HG03460 (cell line): Measurements from ENCODE around the gene TRMO.

Experiments
- ATAC-seq: cut with Tn5 transposase; IDR thresholded peaks from one replicate; pipeline ENCODE4 v1.9.1; 2021; ENCODE audit not compliant: unreplicated experiment

The TRMO gene

DNA sequence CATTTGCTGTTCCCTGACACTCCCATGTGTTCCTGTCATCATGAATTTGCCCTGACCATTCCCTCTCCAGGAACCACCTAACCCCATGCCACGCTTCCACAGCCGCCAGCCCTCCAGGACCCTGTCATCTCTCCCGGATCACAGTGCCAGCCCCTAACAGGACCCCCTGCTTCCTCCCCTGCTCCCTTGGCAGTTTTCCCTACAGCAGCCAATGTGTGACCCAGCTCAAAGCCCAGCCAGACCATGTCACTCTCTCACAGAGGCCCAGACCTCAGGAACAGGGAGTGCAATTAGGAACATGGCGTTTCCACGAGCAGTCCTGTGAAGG is 61.2 kb downstream of the TRMO start:
- no peak for ATAC-seq

GRCh38 chr9:97860451-97861147 is 61.7 kb downstream of the TRMO start:
- no peak for ATAC-seq

- no peak for ATAC-seq
These were observed 63.0 kb downstream of the TRMO start for GRCh38 chr9:97859346-97859745.

DNA sequence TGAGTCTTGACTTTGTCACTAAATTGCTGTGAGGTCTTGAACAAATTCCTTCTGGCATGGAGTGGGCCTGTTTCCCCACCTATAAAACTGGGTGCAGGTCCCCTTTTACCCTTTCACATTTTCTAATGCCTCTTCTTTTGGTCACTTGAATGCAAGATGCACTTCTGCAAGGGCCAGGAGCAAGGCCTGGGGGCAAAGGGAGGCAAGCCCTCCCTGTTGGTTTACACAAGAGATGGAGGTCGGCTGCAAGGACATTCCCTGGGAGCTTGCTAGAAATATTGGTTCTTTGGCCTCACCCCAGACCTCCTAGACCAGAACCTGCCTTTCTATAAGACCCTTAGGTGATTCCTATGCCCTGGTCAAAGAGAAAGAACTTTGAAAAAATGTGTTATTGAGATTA is 63.5 kb downstream of the TRMO start:
- ATAC-seq, result no peak

DNA sequence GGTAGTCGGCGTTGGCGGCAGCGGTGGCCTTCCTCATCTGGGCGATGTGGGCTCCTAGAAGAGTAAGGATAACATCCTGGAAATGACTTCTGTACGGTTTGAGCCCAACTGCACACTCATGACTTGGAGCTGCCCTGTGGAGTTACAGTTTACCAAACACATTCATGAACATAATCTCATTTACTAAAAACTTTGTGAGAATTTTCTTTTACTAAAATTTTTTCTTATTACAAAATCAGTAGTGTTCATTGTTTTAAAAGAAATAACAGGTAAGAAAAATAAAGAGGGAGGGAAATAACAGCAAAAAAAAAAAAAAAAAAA is 63.9 kb downstream of the TRMO start:
- ATAC-seq, result no peak

GRCh38 chr9:97857606-97858392 is 64.5 kb downstream of the TRMO start:
- no peak for ATAC-seq

- no peak for ATAC-seq
These were observed 65.3 kb downstream of the TRMO start for GRCh38 chr9:97856857-97857605.

- no peak for ATAC-seq
These were observed 66.4 kb downstream of the TRMO start for GRCh38 chr9:97855899-97856298.

DNA sequence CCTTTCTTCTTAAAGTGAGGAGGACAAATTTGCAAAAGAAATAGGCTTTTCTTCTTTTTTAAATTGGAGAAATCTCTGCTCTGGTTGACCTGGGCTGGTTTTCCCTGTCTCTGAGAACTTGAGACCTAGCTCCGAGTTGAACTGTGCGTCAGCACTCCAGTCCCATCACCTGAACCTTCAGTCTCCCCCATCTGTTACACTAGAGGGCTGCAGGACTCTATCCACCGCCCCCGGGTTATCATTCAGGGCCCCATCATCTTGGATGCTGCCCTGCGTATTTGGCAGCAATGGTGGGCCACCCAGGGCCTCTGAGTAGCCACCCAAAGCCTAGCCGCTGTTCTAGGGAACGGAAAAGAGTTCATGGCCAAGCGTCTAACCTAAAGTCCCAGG is 66.8 kb downstream of the TRMO start:
- no peak for ATAC-seq

- ATAC-seq, result no peak
These were observed 67.4 kb downstream of the TRMO start for GRCh38 chr9:97854696-97855485.
